ENCODE measurements around the gene USP5. TPM values are rescaled to one million over a fixed set of nuclear protein-coding genes. Genes with fewer than 3 reads are reported as not detected.
A peak's percentile ranks its signal among the peaks of the same experiment; 100 is the strongest.

Gene USP5
- total RNA-seq, 1 experiment from 2014 or later, result 80.2 TPM

DNA sequence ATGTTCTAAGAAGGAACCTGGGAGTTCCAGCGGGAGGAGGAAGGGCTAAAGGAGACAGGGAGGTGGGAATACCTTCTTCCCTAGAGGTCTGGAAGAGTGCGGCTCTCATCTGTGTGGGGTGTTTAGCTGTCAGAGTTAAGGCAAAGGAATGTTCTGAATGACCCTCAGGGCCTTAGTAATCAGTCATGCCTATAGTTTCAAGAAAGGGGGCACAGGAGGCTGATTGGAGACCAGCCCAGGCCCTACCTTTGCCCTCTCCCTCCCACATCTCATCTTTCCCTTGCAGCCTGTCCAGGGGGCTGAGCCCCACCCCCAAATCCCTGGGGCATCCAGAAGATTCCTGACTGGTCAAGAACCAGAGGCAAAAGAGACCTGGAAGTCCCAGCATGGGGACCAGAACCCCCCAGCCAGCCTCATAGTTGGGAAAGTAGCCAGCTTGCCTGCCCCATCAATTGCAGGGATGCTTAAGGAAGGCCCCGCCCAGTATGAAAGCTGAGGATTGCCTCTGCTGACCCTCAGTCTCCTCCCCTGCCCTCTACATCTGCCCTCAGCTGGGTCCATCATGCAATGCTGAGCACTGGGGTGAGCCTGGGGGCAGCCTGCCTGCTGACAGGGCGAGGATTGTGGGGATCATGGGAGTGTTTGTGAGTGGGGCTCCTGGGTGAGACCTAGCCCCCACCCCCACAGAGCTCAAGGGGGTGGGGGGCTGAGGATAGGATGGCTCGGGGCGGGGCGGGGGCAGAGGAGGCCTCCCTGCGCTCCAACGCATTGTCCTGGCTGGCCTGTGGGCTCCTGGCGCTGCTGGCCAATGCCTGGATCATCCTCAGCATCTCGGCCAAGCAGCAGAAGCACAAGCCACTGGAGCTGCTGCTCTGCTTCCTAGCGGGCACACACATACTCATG, 28.5 kb upstream of the USP5 start:
- TF ChIP-seq, protein P1, sequence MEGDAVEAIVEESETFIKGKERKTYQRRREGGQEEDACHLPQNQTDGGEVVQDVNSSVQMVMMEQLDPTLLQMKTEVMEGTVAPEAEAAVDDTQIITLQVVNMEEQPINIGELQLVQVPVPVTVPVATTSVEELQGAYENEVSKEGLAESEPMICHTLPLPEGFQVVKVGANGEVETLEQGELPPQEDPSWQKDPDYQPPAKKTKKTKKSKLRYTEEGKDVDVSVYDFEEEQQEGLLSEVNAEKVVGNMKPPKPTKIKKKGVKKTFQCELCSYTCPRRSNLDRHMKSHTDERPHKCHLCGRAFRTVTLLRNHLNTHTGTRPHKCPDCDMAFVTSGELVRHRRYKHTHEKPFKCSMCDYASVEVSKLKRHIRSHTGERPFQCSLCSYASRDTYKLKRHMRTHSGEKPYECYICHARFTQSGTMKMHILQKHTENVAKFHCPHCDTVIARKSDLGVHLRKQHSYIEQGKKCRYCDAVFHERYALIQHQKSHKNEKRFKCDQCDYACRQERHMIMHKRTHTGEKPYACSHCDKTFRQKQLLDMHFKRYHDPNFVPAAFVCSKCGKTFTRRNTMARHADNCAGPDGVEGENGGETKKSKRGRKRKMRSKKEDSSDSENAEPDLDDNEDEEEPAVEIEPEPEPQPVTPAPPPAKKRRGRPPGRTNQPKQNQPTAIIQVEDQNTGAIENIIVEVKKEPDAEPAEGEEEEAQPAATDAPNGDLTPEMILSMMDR (IDR thresholded peaks at IDR 0.05; ENCODE audit: unreplicated experiment), result no peak
- H3K27ac Mint-ChIP-seq (ENCODE audit: low read depth, unreplicated experiment), result no peak overlapping the region
- H3K36me3 Mint-ChIP-seq (ENCODE audit: insufficient read depth, unreplicated experiment), result no peaks in the 10 kb centered on the region
- H3K27me3 Mint-ChIP-seq (ENCODE audit: insufficient read depth, unreplicated experiment), result peaks cover 84% of the 10 kb centered on the region
- H3K9me3 Mint-ChIP-seq (ENCODE audit: unreplicated experiment), result no peaks in the 10 kb centered on the region
- DNase-seq (ENCODE audit: unreplicated experiment), result no peak
- H3K4me1 Mint-ChIP-seq (ENCODE audit: insufficient read depth, unreplicated experiment), result peaks cover 22% of the 10 kb centered on the region
- POLR2A ChIA-PET, result interaction anchor here (0.8 kb wide), 1 partner anchor 28 kb away, joined by 3 read pairs; the partner anchor contains the start of gene CDCA3
- intact Hi-C loops (cut with micrococcal nuclease), result no loop called here
- CTCF ChIA-PET, result interaction anchor here (1.4 to 5.1 kb wide), 2 partner anchors 71 to 91 kb away, joined by 3 to 42 read pairs; partner anchors contain the start of gene MLF2
- no peak overlapping the region for H3K4me3 Mint-ChIP-seq (ENCODE audit: unreplicated experiment)
- BruUV-seq (replicated peaks), result no TSS peak

DNA sequence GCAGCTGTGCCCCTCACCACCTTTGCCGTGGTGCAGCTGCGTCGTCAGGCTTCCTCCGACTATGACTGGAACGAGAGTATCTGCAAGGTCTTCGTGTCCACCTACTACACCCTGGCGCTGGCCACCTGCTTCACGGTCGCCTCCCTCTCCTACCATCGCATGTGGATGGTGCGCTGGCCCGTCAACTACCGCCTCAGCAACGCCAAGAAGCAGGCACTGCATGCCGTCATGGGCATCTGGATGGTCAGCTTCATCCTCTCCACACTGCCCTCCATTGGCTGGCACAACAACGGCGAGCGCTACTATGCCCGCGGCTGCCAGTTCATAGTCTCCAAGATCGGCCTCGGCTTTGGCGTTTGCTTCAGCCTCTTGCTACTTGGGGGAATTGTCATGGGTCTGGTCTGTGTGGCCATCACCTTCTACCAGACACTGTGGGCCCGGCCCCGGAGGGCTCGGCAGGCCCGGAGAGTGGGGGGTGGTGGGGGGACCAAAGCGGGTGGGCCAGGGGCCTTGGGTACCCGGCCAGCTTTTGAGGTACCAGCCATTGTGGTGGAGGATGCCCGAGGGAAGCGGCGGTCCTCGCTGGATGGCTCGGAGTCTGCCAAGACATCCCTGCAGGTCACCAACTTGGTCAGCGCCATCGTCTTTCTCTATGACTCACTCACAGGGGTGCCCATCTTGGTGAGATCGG, 27.7 kb upstream of the USP5 start:
- ChIA-PET POLR2A (interaction anchor here (0.6 to 1.0 kb wide), 3 partner anchors 11 to 88 kb away, joined by 3 to 4 read pairs (median 3); partner anchors contain the start of gene CDCA3), CTCF (interaction anchor here (0.9 to 5.1 kb wide), 16 partner anchors 9 to 155 kb away, joined by 3 to 42 read pairs (median 5); partner anchors contain the start of genes COPS7A and MLF2)
- intact Hi-C loops (cut with micrococcal nuclease), result no loop called here
- Mint-ChIP-seq H3K9me3 (ENCODE audit: unreplicated experiment) (no peaks in the 10 kb centered on the region), H3K4me3 (ENCODE audit: unreplicated experiment) (no peak overlapping the region), H3K27ac (ENCODE audit: low read depth, unreplicated experiment) (no peak overlapping the region), H3K36me3 (ENCODE audit: insufficient read depth, unreplicated experiment) (no peaks in the 10 kb centered on the region), H3K27me3 (ENCODE audit: insufficient read depth, unreplicated experiment) (peaks cover 92% of the 10 kb centered on the region), H3K4me1 (ENCODE audit: insufficient read depth, unreplicated experiment) (peaks cover 27% of the 10 kb centered on the region)
- no peak for DNase-seq (ENCODE audit: unreplicated experiment)
- BruUV-seq (replicated peaks), result no TSS peak
- TF ChIP-seq, protein P1 (IDR thresholded peaks at IDR 0.05; ENCODE audit: unreplicated experiment), result no peak

DNA sequence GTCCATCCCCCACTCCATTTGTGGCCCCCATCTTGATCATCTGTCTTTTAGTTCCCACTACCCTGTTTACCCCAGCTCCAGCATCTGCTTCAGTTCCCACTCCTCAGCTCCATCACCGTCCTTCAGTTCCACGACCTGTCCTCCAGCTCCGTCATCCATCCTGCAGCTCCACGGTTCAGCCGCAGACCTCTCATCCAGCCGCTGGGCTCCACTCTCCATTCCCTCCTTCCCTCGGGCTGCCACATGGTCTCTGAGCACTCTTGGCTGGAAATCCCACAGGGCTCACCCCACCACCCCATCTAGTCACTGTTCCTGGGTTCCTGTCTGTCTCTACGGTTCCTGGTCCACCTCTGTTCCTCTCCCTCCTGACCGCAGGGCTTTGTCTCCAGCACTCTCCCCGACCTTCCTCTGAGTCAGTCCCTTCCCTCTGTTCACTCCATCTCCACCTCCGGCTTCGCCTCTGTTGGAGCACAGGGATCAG, 27.0 kb upstream of the USP5 start:
- H3K9me3 Mint-ChIP-seq (ENCODE audit: unreplicated experiment), result no peaks in the 10 kb centered on the region
- peak; percentile 26 for DNase-seq (ENCODE audit: unreplicated experiment)
- CTCF ChIA-PET, result interaction anchor here (0.5 to 5.1 kb wide), 28 partner anchors 8 to 210 kb away, joined by 3 to 42 read pairs (median 4); partner anchors contain the start of genes COPS7A, LAG3, MLF2 and ZNF384
- POLR2A ChIA-PET, result interaction anchor here (0.6 to 1.0 kb wide), 2 partner anchors 27 to 89 kb away, joined by 3 read pairs; no protein-coding TSS in a partner anchor
- no peaks in the 10 kb centered on the region for H3K36me3 Mint-ChIP-seq (ENCODE audit: insufficient read depth, unreplicated experiment)
- TF ChIP-seq, protein P1 (IDR thresholded peaks at IDR 0.05; ENCODE audit: unreplicated experiment), result no peak
- H3K4me3 Mint-ChIP-seq (ENCODE audit: unreplicated experiment), result no peak overlapping the region
- peaks cover 29% of the 10 kb centered on the region for H3K4me1 Mint-ChIP-seq (ENCODE audit: insufficient read depth, unreplicated experiment)
- peaks cover 99% of the 10 kb centered on the region for H3K27me3 Mint-ChIP-seq (ENCODE audit: insufficient read depth, unreplicated experiment)
- H3K27ac Mint-ChIP-seq (ENCODE audit: low read depth, unreplicated experiment), result no peak overlapping the region
- no TSS peak for BruUV-seq (replicated peaks)
- intact Hi-C loops (cut with micrococcal nuclease), result loop anchor here (1.0 kb wide), 3 partner anchors 72 to 211 kb away; partner anchors contain the start of gene MLF2

All from MCF 10A (cell line).